Natural killer cell (primary cell): ENCODE results near the gene CORO6. TPM values are rescaled to one million over a fixed set of nuclear protein-coding genes. Genes with fewer than 3 reads are reported as not detected.

ENCODE experiments used
- ATAC-seq, 3 donors: fragments of 150-1000 bp in 2 of 3; fragments of 200-7000 bp in 1 of 3; cut with Tn5 transposase; 1 replicate in 1 of 3; 2 replicates in 2 of 3; pipeline ENCODE4 v1.10.0; 2021; ENCODE audit warnings: mild to moderate bottlenecking in 2 of 3, moderate library complexity in 2 of 3
- DNase-seq, 2 donors: peaks; one replicate each; pipeline versions ENCODE4 v3.0.0 to v3.0.0-alpha.2; 2013 to 2021; ENCODE audit warnings: mixed read lengths in 1 of 2
- H3K27ac ChIP-seq: one replicate; pipeline ENCODE4 v1.5.1; 2013; ENCODE audit warnings: mild to moderate bottlenecking, low read length
- H3K27me3 ChIP-seq: one replicate; pipeline ENCODE4 v1.6.1; 2013; ENCODE audit warnings: low read length; ENCODE audit not compliant: control insufficient read depth, insufficient read depth
- H3K36me3 ChIP-seq: one replicate; pipeline ENCODE4 v1.6.1; 2013; ENCODE audit warnings: low read length; ENCODE audit not compliant: control insufficient read depth, insufficient read depth
- H3K4me1 ChIP-seq: one replicate; pipeline ENCODE4 v1.6.1; 2013; ENCODE audit warnings: low read length; ENCODE audit not compliant: control insufficient read depth, insufficient read depth
- H3K4me3 ChIP-seq: one replicate; pipeline ENCODE4 v1.5.1; 2013; ENCODE audit warnings: low read length
- H3K9me3 ChIP-seq: one replicate; pipeline ENCODE4 v1.6.1; 2013; ENCODE audit warnings: low read length; ENCODE audit not compliant: control insufficient read depth, insufficient read depth
- H3K27ac Mint-ChIP-seq, 2 donors: one replicate each; pipeline ENCODE4 v1.8.0; 2022; ENCODE audit warnings: mild to moderate bottlenecking in 2 of 2, mixed read lengths in 2 of 2, moderate library complexity in 1 of 2
- H3K27me3 Mint-ChIP-seq, 2 donors: one replicate each; pipeline ENCODE4 v1.8.0; 2022; ENCODE audit warnings: low read depth in 2 of 2, mixed read lengths in 2 of 2
- H3K36me3 Mint-ChIP-seq: one replicate; pipeline ENCODE4 v1.8.0; 2022; ENCODE audit warnings: mixed read lengths
- H3K4me1 Mint-ChIP-seq, 2 donors: one replicate each; pipeline ENCODE4 v1.8.0; 2022; ENCODE audit warnings: mixed read lengths in 2 of 2
- H3K4me3 Mint-ChIP-seq: one replicate; pipeline ENCODE4 v1.8.0; 2022; ENCODE audit warnings: mild to moderate bottlenecking, moderate library complexity, mixed read lengths
- H3K9me3 Mint-ChIP-seq, 2 donors: one replicate each; pipeline ENCODE4 v1.8.0; 2022; ENCODE audit warnings: mixed read lengths in 2 of 2
- CTCF ChIP-seq: fragments of 200-600 bp; IDR thresholded peaks from one replicate; pipeline ENCODE4 v1.8.0; 2022; ENCODE audit warnings: antibody characterized with exemption
- WGBS: methylation state at CpG from one replicate; pipeline ENCODE4 v1.1.7; 2013; ENCODE audit warnings: missing lambda C conversion rate; ENCODE audit not compliant: insufficient coverage; 5-methylcytosine and 5-hydroxymethylcytosine counted together
- intact Hi-C: fragments of 100-400 bp; cut with micrococcal nuclease; formaldehyde crosslinking; loops from one replicate; pipeline ENCODE4 v1.14.2; 2022
- total RNA-seq, 4 donors: library from RNA; stranded (reverse); fragments of 120-200 nt in 1 of 4; gene quantifications; one replicate each; pipeline versions ENCODE4 v1.2.3 to v1.2.4, GENCODE V29; 2013 to 2022

CORO6 gene
- total RNA-seq, 3 donors from 2014 or later (not counting 1 experiment from before 2014, with no cell fraction given), result 2.4 to 18.7 (median 3.9) TPM

- 6% methylated on average over 68 of the region's 70 CpGs for WGBS
- Mint-ChIP-seq H3K36me3 (no peaks in the 10 kb centered on the region), H3K4me3 (peak within 1 kb of the TSS; percentile 85), H3K27ac (peak within 1 kb of the TSS; percentile 50 to 83), H3K9me3 (no peaks in the 10 kb centered on the region), H3K4me1 (peaks cover 20 to 67% of the 10 kb centered on the region in 2 donors), H3K27me3 (no peaks in the 10 kb centered on the region)
- Histone ChIP-seq H3K27me3 (peaks cover 3% of the 10 kb centered on the region), H3K36me3 (no peaks in the 10 kb centered on the region), H3K4me1 (peaks cover 80% of the 10 kb centered on the region), H3K27ac (peak within 1 kb of the TSS; percentile 66), H3K4me3 (peak within 1 kb of the TSS; percentile 70), H3K9me3 (no peaks in the 10 kb centered on the region)
- ATAC-seq (peak; percentile 86 to 95 (median 87)), DNase-seq (peak; percentile 86 to 93)
- no peak for TF ChIP-seq CTCF
- intact Hi-C loops, result loop anchor here (1.0 to 2.0 kb wide), 3 partner anchors 9 to 25 kb away; partner anchors contain the start of gene TP53I13
These were observed 32.9 kb downstream of the CORO6 start, which contains the start of gene GIT1 for GRCh38 chr17:29589524-29590410. GIT1 (minus strand) TSS chr17:29589648; CDS start chr17:29589378, 270 bp downstream.

GRCh38 chr17:29588562-29589411 lies 33.9 kb downstream of the CORO6 start:
- intact Hi-C loops, result loop anchor here (1.0 to 2.0 kb wide), 3 partner anchors 8 to 26 kb away; partner anchors contain the start of gene TP53I13
- Histone ChIP-seq H3K9me3 (no peaks in the 10 kb centered on the region), H3K4me3 (peak overlapping the region; percentile 70), H3K4me1 (peaks cover 80% of the 10 kb centered on the region), H3K36me3 (no peaks in the 10 kb centered on the region), H3K27me3 (peaks cover 1% of the 10 kb centered on the region), H3K27ac (peak overlapping the region; percentile 56)
- Mint-ChIP-seq H3K4me3 (peak overlapping the region; percentile 85), H3K27me3 (no peaks in the 10 kb centered on the region), H3K4me1 (peaks cover 20 to 70% of the 10 kb centered on the region in 2 donors), H3K9me3 (no peaks in the 10 kb centered on the region), H3K27ac (peak overlapping the region; percentile 50 to 79), H3K36me3 (no peaks in the 10 kb centered on the region)
- no peak for TF ChIP-seq CTCF
- peak in 1 of 2 donors; percentile 70 for DNase-seq
- ATAC-seq, result peak; percentile 20 to 45 (median 34)
- WGBS, result under 1% methylated on average over 72 of the region's 72 CpGs

GRCh38 chr17:29588017-29588561 lies 34.6 kb downstream of the CORO6 start:
- peaks cover 77% of the 10 kb centered on the region for H3K4me1 ChIP-seq
- Mint-ChIP-seq H3K27me3 (no peaks in the 10 kb centered on the region), H3K27ac (peak overlapping the region; percentile 50 to 79), H3K36me3 (no peaks in the 10 kb centered on the region), H3K9me3 (no peaks in the 10 kb centered on the region), H3K4me3 (peak overlapping the region; percentile 85), H3K4me1 (peaks cover 20 to 68% of the 10 kb centered on the region in 2 donors)
- H3K36me3 ChIP-seq, result peaks cover 2% of the 10 kb centered on the region
- peak overlapping the region; percentile 56 for H3K27ac ChIP-seq
- no peaks in the 10 kb centered on the region for H3K9me3 ChIP-seq
- no peak for TF ChIP-seq CTCF
- ATAC-seq, result no peak
- peak overlapping the region; percentile 70 for H3K4me3 ChIP-seq
- DNase-seq, result no peak
- WGBS, result 20% methylated on average over 5 of the region's 8 CpGs
- H3K27me3 ChIP-seq, result no peaks in the 10 kb centered on the region
- intact Hi-C loops, result loop anchor here (2.0 kb wide), 2 partner anchors 19 to 27 kb away; partner anchors contain the start of gene TP53I13
